GM19035 (cell line): Measurements from ENCODE around the gene SLC2A1.
"Not testable (repeated sequence)": the region's sequence is repeated elsewhere in the genome, so short reads cannot be mapped to it uniquely, and the experiment has no call there.

Source experiments
- ATAC-seq: cut with Tn5 transposase; IDR thresholded peaks from one replicate; pipeline ENCODE4 v1.9.1; 2021; ENCODE audit not compliant: unreplicated experiment

SLC2A1 gene

GRCh38 chr1:42931911-42932422 is 26.7 kb downstream of the SLC2A1 start:
- peak; percentile 65 for ATAC-seq

DNA sequence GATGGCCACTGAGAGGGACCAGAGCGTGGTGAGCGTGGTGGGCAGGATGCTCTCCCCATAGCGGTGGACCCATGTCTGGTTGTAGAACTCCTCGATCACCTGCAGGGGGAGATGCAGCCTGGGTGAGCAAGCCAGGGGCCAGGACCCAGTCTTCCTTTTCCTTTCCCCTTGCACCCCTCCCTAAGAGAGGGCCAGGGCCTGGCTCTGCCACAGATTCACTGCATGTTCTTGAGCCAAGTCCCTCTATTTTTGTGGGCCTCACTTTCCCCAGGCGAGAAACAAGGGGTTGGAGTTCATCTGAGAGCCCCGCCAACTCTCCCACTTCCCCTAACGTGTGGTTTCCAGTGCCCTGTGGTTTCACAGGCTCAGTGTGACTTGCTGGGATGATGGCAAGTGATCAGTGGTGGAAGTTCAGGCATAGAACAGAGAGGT is 27.5 kb downstream of the SLC2A1 start:
- ATAC-seq: no peak

- no peak for ATAC-seq
These were observed 28.2 kb downstream of the SLC2A1 start for GRCh38 chr1:42930178-42931107.

DNA sequence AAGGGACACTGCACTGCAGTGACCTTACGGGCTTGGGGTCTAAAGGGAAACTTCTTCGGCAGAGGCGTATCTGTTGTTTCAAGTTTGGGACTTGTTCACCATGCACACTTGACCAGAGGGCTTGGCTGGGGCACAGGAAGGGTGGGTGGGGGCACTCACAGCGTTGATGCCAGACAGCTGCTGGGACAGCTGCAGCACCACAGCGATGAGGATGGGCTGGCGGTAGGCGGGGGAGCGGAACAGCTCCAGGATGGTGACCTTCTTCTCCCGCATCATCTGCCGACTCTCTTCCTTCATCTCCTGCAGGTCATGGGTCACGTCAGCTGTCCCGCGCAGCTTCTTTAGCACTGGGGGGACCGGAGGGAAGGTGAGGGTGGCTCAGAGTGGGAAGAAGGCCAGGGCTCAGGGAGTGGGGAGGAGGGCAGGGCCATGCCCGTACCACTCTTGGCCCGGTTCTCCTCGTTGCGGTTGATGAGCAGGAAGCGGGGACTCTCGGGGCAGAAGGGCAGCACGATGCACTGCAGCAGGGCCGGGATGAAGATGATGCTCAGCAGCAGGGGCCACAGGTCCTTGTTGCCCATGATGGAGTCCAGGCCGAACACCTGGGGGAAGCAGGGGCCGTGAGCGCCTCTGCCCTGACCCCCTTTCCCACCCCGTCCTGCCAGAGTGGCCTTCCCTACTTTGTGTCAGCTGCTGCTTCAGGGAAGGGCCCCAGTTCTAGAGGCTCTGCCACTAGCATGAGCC is 29.1 kb downstream of the SLC2A1 start:
- no peak for ATAC-seq

DNA sequence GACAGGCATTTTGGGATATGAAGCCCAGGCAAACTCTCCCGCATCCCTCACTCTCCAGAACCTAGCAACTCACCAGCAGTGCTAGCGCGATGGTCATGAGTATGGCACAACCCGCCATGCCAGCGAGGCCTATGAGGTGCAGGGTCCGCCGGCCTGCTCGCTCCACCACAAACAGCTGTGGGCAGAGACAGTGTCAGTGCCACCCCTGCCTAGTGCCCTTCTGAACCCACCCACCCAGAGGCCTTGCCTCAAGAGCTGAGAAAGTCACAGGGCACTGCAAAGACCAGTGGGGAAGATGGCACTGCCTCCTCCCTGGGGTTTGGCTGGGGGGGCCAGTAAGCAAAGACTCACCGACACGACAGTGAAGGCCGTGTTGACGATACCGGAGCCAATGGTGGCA is 29.8 kb downstream of the SLC2A1 start:
- ATAC-seq: no peak

GRCh38 chr1:42927920-42928505 is 30.7 kb downstream of the SLC2A1 start:
- ATAC-seq: no peak

GRCh38 chr1:42927274-42927841 is 31.3 kb downstream of the SLC2A1 start:
- no peak for ATAC-seq

DNA sequence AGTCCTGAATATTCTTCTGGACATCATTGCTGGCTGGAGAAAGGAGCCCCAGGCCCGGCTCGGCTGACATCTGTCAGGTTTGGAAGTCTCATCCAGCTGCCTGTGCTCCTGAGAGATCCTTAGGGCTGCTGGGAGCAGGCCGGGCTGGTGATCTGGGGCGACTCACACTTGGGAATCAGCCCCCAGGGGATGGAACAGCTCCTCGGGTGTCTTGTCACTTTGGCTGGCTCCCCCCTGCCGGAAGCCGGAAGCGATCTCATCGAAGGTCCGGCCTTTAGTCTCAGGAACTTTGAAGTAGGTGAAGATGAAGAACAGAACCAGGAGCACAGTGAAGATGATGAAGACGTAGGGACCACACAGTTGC is 31.8 kb downstream of the SLC2A1 start:
- ATAC-seq: no peak

DNA sequence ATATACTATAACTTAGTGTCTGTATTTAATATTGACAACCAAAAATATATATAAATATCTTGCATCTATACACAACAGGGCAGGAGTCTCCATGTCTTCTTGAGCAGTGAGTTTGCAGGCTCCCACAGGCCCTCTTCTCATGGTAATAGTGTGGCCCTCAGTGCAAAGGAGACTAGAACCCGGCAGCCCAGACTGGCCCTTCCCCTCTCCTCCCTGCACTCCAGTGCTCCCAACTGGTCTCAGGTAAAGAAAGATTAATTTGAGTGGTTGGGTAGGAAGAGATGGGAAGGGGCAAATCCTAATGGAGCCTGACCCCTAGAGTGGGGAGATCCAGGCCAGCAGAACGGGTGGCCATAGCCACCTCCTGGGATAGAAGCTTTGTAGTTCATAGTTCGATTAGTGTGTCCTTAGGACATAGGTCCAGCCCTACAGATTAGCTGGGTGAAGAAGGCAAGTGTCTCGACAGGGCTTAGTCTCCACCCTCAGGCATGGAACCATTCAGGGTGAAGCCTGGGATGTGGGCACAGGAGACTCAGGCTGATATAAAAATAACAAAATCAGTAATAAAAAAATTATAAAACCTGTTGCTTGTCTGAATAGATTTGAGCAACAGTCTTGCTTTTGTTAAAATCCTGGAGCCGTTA is 32.3 kb downstream of the SLC2A1 start:
- no peak for ATAC-seq

DNA sequence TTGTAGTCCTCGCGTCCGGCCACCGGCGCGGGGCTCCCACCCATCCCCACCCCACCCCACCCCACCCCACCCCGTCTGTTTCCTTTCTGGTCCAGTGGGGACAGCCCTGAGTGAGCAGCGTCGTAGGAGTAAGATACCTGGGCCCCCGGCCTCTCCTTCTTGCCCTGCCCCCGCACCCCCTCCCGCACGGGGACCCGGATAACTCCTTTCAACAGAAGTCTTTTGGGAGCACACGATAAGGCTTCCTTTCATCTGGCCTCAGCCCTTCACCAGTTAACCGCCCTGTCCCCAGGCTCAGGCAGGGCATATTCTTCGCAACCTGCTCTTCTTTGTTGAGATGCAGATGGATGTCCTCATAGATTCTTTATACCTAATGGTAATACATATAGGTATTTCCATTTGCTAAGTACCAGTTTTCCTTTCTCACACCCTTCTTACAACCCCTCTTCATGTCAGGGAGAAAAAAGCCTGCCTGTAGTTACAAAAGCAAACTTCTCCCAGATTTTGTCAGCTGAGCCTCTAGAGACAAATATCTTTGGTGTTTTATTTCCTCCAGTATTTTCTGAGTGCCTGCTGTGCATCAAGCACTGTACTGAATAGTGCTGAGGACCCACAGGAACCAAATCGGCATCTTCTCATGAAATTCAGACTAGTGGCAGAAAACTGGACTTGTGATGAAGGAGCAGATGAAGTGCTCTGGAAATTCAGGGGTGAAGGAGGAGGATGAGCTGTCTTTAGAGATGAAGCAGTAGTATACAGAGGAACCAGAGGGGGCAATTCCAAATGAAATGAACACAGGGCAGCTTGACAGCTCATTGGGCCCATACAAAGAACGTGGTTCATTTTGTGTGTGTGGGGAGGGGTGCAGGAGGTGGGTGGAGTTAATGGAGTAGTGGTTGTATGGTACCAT is 33.6 kb downstream of the SLC2A1 start:
- peak; percentile 21 for ATAC-seq

- ATAC-seq: peak; percentile 91
These were observed 34.4 kb downstream of the SLC2A1 start for GRCh38 chr1:42924082-42924850.

GRCh38 chr1:42923367-42924081 is 35.1 kb downstream of the SLC2A1 start:
- ATAC-seq: no peak

- ATAC-seq: no peak
These were observed 35.8 kb downstream of the SLC2A1 start for GRCh38 chr1:42922687-42923366.

DNA sequence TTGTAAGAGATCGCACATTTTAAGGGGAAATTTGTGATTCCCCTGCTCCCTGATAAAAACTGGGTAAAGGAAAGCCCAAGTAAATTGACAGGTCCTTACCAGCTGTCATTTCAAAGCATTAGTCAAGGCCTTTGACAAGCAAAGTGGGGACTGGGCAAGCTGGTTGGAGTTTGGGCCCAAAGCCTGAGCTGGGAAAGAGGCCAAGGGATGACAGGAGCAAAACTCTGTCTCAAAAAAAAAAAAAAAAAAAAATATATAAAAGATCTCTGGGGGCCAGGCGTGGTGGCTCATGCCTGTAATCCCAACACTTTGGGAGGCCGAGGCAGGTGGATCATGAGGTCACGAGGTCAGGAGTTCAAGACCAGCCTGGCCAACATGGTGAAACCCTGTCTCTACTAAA is 36.9 kb downstream of the SLC2A1 start:
- ATAC-seq: no peak

DNA sequence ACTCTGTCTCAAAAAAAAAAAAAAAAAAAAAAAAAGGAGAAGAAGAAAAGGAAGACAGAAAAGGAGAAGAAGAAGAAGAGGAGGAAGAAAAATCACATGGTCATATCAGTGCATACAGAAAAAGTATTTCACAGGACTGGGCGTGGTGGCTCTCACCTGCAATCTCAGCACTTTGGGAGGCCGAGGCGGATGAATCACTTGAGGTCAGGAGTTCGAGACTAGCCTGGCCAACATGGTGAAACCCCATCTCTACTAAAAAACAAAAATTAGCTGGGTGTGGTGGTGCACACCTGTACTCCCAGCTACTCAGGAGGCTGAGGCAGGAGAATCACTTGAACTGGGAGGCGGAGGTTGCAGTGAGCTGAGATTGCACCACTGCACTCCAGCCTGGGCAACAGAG is 39.0 kb downstream of the SLC2A1 start:
- ATAC-seq: not testable (repeated sequence)

- no peak for ATAC-seq
These were observed 41.5 kb downstream of the SLC2A1 start for GRCh38 chr1:42917241-42917495.

GRCh38 chr1:42915456-42915855 is 43.2 kb downstream of the SLC2A1 start:
- no peak for ATAC-seq

- no peak for ATAC-seq
These were observed 44.5 kb downstream of the SLC2A1 start for GRCh38 chr1:42914092-42914627.
